Endothelial cell of hepatic sinusoid (primary cell): ENCODE measurements around the gene CCDC6.
"Not testable (repeated sequence)": the region's sequence is repeated elsewhere in the genome, so short reads cannot be mapped to it uniquely, and the experiment has no call there.

Experiments
- in situ Hi-C: cut with HindIII; loops from 2 replicates; pipeline ENCODE4 v1.10.0; 2017; ENCODE audit warnings: low sequenced_read_pairs

The CCDC6 gene

DNA sequence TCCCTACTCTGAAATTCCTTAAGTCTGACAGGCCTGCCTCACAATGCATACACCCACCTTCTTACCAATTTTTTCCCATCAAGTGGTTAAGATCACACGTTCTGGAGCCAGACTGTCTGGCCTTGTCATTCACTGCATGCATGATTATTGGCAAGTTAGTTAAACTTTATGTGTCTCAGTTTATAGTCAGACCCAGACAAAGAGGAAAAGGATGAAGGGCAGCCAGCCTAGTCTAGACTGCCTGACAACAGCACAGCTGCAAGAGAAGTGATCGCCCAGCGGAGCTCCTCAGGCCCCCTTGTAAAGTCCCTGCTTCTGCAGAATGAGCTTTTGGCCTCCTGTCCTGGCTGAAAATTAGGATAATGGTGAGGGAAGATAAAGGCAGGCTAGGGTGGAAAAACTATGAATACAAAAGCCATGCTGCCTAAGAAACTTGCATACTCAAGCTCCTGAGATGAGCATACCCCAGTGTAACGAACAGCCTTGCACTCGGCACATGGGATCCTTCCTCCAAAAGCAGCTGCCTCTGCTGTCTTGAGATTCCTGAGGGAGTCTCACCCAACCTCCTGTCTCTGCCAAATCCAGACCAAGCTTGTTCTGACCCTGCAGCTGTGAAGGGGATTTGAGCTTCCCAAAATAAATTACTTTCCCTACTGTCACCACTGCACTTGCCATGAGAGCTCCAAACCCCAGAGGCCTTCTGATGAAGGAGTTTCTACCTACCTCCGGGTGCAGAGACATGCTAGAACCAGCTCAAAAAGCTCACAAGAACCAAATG, 126.4 kb downstream of the CCDC6 start:
- in situ Hi-C loops: loop anchor here (5.0 kb wide), 1 partner anchor 68 kb away; no protein-coding TSS in a partner anchor

- in situ Hi-C loops: no loop called here
These were observed 131.9 kb downstream of the CCDC6 start for GRCh38 chr10:59774451-59774850.

GRCh38 chr10:59773088-59773487, 133.3 kb downstream of the CCDC6 start:
- in situ Hi-C loops: no loop called here

- in situ Hi-C loops: no loop called here
These were observed 135.1 kb downstream of the CCDC6 start for GRCh38 chr10:59771162-59771807.

- in situ Hi-C loops: no loop called here
These were observed 135.7 kb downstream of the CCDC6 start for GRCh38 chr10:59770689-59771088.

DNA sequence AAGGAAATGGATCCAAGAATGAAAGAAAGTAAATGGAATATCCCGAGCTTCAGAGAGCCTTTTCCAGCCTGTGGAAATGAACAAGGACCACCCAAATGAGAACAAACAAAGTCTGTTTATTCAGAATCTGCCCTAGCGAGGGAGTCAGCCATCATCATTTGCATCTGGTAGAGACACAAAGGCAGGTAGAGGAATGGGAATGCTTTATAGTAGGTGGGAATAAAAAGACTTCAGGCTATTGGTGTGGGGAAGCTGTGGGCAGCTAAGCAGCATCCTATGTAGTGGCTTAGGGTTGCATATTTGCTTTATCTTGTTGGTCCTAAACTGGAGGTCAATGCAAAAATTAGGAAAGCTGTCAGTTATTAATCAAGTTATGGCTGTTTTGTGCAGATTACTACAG, 143.9 kb downstream of the CCDC6 start:
- in situ Hi-C loops: no loop called here

DNA sequence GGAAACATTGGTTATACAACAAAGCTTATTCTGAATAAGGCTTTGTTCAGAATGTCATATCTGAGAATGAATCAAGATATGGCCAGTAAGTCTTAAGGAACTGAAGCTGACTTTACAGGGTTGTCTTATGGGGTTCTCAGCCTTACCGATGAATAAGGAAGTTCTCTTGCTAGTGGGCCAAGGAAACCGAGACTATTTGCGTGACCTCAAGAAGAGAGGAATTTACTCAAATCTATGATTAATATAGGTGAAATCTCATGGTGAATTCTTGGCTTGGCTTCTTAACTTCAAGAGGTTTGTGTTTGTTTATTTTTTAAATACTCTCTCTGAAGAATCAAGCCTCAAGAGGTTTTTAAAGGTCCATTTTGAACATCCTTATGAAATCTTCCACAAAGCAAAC, 148.4 kb downstream of the CCDC6 start:
- in situ Hi-C loops: no loop called here

- in situ Hi-C loops: no loop called here
These were observed 151.4 kb downstream of the CCDC6 start for GRCh38 chr10:59754951-59755350.

GRCh38 chr10:59753267-59753666, 153.1 kb downstream of the CCDC6 start, which contains the start of gene MRLN:
MRLN (minus strand) TSS chr10:59753455.
- in situ Hi-C loops: no loop called here

GRCh38 chr10:59752278-59752940, 153.9 kb downstream of the CCDC6 start:
- in situ Hi-C loops: no loop called here

DNA sequence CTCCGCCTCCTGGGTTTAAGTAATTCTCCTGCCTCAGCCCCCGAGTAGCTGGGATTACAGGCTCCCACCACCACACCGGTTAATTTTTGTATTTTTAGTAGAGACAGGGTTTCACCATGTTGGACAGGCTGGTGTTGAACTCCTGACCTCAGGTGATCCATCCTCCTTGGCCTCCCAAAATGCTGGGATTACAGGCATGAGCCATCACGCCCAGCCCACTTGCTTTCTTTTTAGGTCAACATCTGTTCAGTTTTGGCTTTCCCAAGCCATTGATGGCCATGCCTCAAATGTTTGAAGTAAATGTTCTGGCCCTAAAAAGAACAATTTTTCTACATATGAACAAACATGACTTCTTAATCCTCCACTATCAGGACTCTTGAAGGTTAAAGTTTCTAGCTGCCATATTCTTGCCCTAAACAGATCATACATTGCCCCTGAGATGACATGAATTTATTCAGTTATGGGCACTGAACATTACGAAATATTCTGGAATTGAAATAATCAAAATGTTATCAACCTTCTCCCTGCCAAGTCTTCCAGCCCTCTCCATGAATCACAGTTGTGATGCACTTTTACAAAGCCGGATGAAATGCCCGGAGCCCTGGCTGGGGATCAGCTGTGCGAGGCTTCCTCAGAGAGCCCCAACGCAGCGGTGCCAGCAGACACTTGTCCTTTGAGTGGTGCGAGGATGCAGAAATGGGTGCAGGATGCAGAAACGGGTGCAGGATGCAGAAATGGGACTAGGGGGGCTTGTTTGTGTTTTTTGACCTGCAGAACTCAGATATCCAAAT, 156.0 kb downstream of the CCDC6 start:
- in situ Hi-C loops: no loop called here

DNA sequence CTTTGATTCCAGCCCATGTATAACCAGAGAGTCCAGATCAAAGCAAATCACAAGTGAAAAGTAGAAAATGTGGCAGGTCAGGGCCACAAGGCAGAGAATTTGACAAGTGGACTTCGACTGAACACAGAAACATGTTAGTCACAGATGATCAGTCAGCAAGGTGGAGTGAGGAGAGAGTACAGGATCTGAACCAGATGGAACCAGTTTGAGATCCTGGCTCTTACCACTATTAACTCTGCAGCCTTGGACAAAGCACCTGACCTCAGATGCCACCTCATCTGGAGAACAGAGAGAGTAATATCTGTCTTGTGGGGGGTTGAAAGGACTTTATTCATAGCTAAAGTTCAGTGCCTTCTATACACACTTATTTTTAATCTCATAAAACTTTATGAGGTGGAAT, 157.5 kb downstream of the CCDC6 start:
- in situ Hi-C loops: no loop called here

DNA sequence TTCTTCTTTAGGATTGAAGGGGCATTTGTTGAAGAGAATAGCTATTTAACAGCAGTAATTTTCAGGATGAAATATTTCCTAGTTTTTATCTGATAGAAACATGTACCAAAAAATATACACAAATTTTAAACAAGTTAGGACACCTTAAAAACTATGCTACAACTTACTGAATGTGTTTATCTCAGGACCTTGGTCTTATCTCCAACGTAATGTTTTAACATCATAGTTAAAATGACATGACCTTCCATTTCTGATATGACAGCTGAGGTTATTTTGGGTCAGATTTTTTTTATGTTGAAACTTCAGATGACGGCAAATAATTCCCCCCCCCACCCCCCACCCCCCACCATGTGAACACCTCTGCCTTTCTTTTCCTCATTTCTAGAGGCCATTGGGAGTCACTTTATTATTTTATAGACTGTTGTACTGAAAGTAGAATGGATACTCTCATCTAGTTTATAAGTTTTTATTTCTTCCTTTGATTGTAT, 161.1 kb downstream of the CCDC6 start:
- in situ Hi-C loops: no loop called here

GRCh38 chr10:59744762-59745161, 161.6 kb downstream of the CCDC6 start:
- in situ Hi-C loops: not testable (repeated sequence)

DNA sequence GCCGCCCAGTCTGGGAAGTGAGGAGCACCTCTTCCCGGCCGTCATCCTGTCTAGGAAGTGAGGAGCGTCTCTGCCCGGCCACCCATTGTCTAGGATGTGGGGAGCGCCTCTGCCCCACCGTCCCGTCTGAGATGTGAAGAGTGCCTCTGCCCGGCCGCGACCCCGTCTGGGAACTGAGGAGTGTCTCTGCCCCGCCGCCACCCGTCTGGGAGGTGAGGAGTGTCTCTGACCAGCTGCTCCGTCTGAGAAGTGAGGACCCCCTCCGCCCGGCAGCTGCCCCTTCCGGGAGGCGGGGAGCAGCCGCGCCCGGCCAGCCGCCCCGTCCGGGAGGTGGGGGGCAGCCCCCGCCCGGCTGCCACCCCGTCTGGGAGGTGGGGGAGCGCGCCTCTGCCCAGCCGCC, 162.2 kb downstream of the CCDC6 start:
- in situ Hi-C loops: not testable (repeated sequence)

- in situ Hi-C loops: no loop called here
These were observed 164.8 kb downstream of the CCDC6 start for GRCh38 chr10:59741583-59741982.

DNA sequence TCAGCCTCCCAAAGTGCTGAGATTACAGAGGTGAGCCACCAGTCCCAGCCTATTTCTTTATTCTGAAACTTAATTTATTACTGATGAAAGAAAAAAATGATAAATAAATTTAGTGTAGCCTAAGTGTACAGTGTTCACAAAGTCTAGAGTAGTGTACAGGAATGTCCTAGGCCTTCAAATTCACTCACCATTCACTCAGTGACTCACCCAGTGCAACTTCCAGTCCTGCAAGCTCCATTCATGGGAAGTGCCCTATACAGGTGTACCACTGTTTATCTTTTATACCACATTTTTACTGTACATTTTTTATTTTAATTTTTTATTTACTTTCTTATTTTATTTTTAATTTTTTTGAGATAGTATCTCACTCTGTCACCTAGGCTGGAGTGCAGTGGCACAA, 165.3 kb downstream of the CCDC6 start:
- in situ Hi-C loops: no loop called here
